Gastroesophageal sphincter (tissue), 4 donors: Measurements from ENCODE around the gene ZNF264. TPM values are rescaled to one million over a fixed set of nuclear protein-coding genes. Genes with fewer than 3 reads are reported as not detected.
"Not testable (repeated sequence)": the region's sequence is repeated elsewhere in the genome, so short reads cannot be mapped to it uniquely, and the experiment has no call there.

Experiments
- ATAC-seq: fragments of 150-250 bp; one replicate; pipeline ENCODE4 v1.9.1; 2016; ENCODE audit warnings: mild to moderate bottlenecking, moderate library complexity
- H3K27ac ChIP-seq, 4 donors: fragments of 200-600 bp; sonication (generic) in 3 of 4; 1 replicate in 3 of 4; 2 replicates in 1 of 4; pipeline ENCODE4 v1.5.1; 2016 to 2019
- H3K27me3 ChIP-seq: fragments of 200-600 bp; sonication (generic); one replicate; pipeline ENCODE4 v1.5.1; 2019
- H3K36me3 ChIP-seq, 2 donors: fragments of 200-600 bp; sonication (generic); one replicate each; pipeline ENCODE4 v1.5.1; 2019; ENCODE audit warnings: control low read depth in 1 of 2
- H3K4me1 ChIP-seq, 3 donors: fragments of 200-600 bp; sonication (generic); 1 replicate in 2 of 3; 2 replicates in 1 of 3; pipeline ENCODE4 v1.5.1; 2016 to 2019; ENCODE audit warnings: control low read depth in 2 of 3
- H3K4me3 ChIP-seq, 2 donors: fragments of 200-600 bp; sonication (generic); one replicate each; pipeline ENCODE4 v1.5.1; 2019; ENCODE audit warnings: mild to moderate bottlenecking in 1 of 2, moderate library complexity in 1 of 2
- H3K9me3 ChIP-seq, 3 donors: fragments of 200-600 bp; sonication (generic); one replicate each; pipeline ENCODE4 v1.5.1; 2017 to 2019; ENCODE audit warnings: control low read depth in 2 of 3
- EP300 ChIP-seq: sonication (generic); formaldehyde crosslinking; IDR thresholded peaks from one replicate; pipeline ENCODE4 v1.6.1; 2017; ENCODE audit warnings: antibody characterized with exemption, mild to moderate bottlenecking
- POLR2A ChIP-seq, 2 donors: fragments of 450-650 bp; IDR thresholded peaks; one replicate each; pipeline ENCODE4 v1.6.1; 2017; ENCODE audit warnings: antibody characterized with exemption in 2 of 2, mild to moderate bottlenecking in 2 of 2, moderate library complexity in 1 of 2
- POLR2AphosphoS5 ChIP-seq: sonication (generic); formaldehyde crosslinking; IDR thresholded peaks from one replicate; pipeline ENCODE4 v1.6.1; 2017; ENCODE audit warnings: antibody characterized with exemption
- WGBS, 2 donors: methylation state at CpG; one replicate each; pipeline ENCODE4 v1.1.5; 2018; ENCODE audit warnings: low coverage in 1 of 2; 5-methylcytosine and 5-hydroxymethylcytosine counted together
- total RNA-seq, 4 donors: library from RNA; depleted of rRNA; stranded (reverse); fragments of >200 nt; gene quantifications; one replicate each; pipeline ENCODE4 v1.1.0, GENCODE V29; 2016
- TF ChIP-seq, protein P1 (sequence below), 4 experiments: fragments of 200-600 bp in 2 of 4; fragments of 450-650 bp in 2 of 4; sonication (generic) in 1 of 4; IDR thresholded peaks; one replicate each; pipeline ENCODE4 v1.5.1; 2017 to 2019; ENCODE audit warnings: antibody characterized with exemption in 4 of 4, mild to moderate bottlenecking in 2 of 4, moderate library complexity in 2 of 4

The ZNF264 gene
- total RNA-seq, 4 donors from 2014 or later, result 37.2 to 61.3 (median 41.5) TPM

DNA sequence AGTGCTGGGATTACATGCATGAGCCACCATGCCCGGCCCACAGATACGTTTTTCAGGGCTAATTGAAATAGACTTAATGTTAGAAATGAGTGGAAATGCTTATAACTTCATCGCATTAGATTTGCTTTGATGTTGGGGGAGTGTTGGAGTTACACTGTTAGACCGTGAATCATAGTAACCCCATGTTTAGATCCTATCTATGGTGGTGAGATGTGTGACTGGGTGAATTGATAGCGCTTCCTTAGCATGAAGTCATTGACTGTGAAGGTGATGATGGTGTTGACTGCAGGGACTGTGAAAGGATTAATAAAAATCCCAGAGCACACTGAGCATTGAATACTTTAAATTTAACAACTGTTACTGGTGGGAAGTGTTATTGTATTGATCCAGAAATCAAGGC, 1.7 kb downstream of the ZNF264 start:
- H3K27me3 ChIP-seq, result no peaks in the 10 kb centered on the region
- no peaks in the 10 kb centered on the region for H3K9me3 ChIP-seq
- peaks cover 0 to 29% (median 13%) of the 10 kb centered on the region in 3 donors for H3K4me1 ChIP-seq
- WGBS, 2 donors, result 86 to 90% methylated on average over 4 of the region's 5 CpGs
- peak overlapping the region in 1 of 2 donors; percentile 65 for H3K4me3 ChIP-seq
- TF ChIP-seq POLR2A (IDR thresholded peaks at IDR 0.05), result no peak
- no peak for ATAC-seq
- no peak overlapping the region for H3K27ac ChIP-seq
- peaks cover 0 to 53% of the 10 kb centered on the region in 2 donors for H3K36me3 ChIP-seq

DNA sequence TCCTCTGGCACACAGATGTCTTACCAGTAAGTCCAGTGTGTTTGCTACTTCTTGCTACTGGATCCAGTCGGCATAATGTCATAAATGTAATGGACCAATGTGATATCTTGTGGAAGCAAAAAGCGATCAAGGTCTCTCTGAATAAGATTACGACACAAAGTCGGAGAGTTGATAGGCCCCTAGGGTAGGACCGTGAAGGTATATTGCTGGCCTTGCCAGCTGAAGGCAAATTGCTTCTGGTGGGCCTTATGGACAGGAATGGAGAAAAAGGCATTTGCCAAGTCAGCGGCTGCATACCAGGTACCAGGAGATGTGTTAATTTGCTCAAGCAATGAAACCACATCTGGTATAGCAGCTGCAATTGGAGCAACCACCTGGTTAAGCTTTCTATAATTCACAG, 6.6 kb downstream of the ZNF264 start:
- 95 to 96% methylated on average over 4 to 6 of the region's 6 CpGs for WGBS, 2 donors
- not testable (repeated sequence) for H3K27me3 ChIP-seq, H3K9me3 ChIP-seq, H3K27ac ChIP-seq, H3K4me3 ChIP-seq, ATAC-seq
- H3K36me3 ChIP-seq, result peaks cover 0 to 100% of the 10 kb centered on the region in 2 donors
- peaks cover 0 to 29% (median 6%) of the 10 kb centered on the region in 3 donors for H3K4me1 ChIP-seq

DNA sequence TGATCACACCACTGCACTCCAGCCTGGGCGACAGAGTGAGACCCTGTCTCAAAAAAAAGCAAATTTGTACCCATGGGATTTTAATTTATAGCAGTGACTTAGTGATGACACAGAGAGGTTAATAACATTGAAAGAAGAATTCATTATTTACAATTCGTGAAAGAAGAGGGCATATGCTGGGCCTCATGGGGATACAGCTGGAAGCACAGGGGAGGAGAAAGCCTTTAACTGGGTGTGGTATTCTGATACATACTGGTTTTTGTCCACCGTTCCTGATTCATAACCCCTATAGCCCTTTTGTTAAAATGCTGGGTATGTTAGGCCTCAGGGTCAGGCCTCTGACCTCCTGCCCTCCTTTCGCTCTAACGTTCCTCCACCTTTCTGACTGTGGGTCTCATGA, 10.9 kb downstream of the ZNF264 start:
- peaks cover 0 to 24% (median 0%) of the 10 kb centered on the region in 3 donors for H3K4me1 ChIP-seq
- TF ChIP-seq, protein P1, sequence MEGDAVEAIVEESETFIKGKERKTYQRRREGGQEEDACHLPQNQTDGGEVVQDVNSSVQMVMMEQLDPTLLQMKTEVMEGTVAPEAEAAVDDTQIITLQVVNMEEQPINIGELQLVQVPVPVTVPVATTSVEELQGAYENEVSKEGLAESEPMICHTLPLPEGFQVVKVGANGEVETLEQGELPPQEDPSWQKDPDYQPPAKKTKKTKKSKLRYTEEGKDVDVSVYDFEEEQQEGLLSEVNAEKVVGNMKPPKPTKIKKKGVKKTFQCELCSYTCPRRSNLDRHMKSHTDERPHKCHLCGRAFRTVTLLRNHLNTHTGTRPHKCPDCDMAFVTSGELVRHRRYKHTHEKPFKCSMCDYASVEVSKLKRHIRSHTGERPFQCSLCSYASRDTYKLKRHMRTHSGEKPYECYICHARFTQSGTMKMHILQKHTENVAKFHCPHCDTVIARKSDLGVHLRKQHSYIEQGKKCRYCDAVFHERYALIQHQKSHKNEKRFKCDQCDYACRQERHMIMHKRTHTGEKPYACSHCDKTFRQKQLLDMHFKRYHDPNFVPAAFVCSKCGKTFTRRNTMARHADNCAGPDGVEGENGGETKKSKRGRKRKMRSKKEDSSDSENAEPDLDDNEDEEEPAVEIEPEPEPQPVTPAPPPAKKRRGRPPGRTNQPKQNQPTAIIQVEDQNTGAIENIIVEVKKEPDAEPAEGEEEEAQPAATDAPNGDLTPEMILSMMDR (IDR thresholded peaks at IDR 0.05), result no peak
- peaks cover 0 to 6% (median 0%) of the 10 kb centered on the region in 3 donors for H3K9me3 ChIP-seq
- no peak overlapping the region for H3K27ac ChIP-seq
- H3K27me3 ChIP-seq, result no peaks in the 10 kb centered on the region
- H3K4me3 ChIP-seq, result no peak overlapping the region
- 68 to 76% methylated on average over 3 to 5 of the region's 5 CpGs for WGBS, 2 donors
- peaks cover 0 to 97% of the 10 kb centered on the region in 2 donors for H3K36me3 ChIP-seq
- no peak for ATAC-seq

DNA sequence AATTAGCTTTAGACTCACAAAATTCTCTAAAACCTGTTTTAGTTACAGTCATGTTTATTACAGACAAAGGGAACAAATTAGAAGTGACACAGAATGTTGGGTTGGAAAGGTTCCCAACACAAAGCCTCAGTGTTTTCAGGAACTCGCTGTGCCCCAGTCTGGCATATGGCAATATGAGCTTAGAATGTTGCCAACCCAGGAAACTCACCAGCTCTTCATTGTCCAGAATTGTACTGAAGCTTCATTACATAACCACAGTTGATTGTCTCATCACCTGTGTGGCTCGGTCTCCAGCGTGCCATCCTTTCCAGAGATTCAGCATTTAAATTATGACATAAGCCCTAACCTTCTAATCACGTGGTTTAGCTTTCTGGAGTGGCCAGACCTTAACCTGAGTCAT, 19.1 kb downstream of the ZNF264 start:
- H3K27me3 ChIP-seq, result no peaks in the 10 kb centered on the region
- ATAC-seq, result no peak
- peaks cover 0 to 31% (median 0%) of the 10 kb centered on the region in 3 donors for H3K9me3 ChIP-seq
- peaks cover 4 to 87% of the 10 kb centered on the region in 2 donors for H3K36me3 ChIP-seq
- no peak overlapping the region for H3K4me3 ChIP-seq
- TF ChIP-seq, protein P1 (IDR thresholded peaks at IDR 0.05), result no peak
- no peak for TF ChIP-seq POLR2A (IDR thresholded peaks at IDR 0.05)
- no peak for TF ChIP-seq POLR2AphosphoS5
- no peak for TF ChIP-seq EP300
- H3K4me1 ChIP-seq, result no peaks in the 10 kb centered on the region
- no peak overlapping the region for H3K27ac ChIP-seq
- 89 to 90% methylated on average over 3 to 4 of the region's 4 CpGs for WGBS, 2 donors

DNA sequence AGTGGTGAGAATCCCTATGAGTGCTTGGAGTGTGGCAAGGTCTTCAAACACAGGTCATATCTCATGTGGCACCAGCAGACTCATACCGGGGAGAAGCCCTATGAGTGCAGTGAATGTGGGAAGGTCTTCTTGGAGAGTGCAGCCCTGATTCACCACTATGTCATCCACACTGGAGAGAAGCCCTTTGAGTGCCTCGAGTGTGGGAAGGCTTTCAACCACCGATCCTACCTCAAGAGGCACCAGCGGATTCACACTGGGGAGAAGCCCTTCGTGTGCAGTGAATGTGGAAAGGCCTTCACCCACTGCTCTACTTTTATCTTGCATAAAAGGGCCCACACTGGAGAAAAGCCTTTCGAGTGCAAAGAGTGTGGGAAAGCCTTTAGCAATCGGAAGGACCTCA, 20.8 kb downstream of the ZNF264 start:
- no peak for ATAC-seq
- Histone ChIP-seq H3K9me3 (peaks cover 0 to 31% (median 0%) of the 10 kb centered on the region in 3 donors), H3K4me3 (no peak overlapping the region), H3K27me3 (no peaks in the 10 kb centered on the region), H3K4me1 (no peaks in the 10 kb centered on the region), H3K27ac (no peak overlapping the region), H3K36me3 (peaks cover 4 to 86% of the 10 kb centered on the region in 2 donors)
- 92% methylated on average over 2 of the region's 7 CpGs; no CpG with 5 or more reads in 1 of the 2 donors for WGBS, 2 donors
- TF ChIP-seq EP300 (no peak), POLR2AphosphoS5 (no peak), POLR2A (IDR thresholded peaks at IDR 0.05) (no peak)
- TF ChIP-seq, protein P1 (IDR thresholded peaks at IDR 0.05), result no peak

DNA sequence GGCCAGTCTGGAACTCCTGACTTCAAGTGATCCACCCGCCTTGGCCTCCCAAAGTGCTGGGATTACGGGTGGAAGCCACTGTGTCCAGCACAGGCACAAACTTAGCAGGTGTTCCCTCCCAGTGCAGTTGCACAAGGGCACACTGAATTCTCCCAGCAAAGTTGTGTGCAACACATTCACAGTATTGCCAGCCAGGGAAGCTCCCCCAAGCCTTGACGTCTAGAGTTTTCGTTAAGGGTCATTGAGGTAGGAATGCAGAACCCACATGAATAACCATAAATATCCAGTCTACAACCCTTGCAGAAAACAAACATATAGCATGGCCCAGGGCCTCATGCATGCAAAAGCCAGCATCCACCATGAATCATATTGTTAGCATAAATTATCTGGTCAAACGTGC, 36.2 kb downstream of the ZNF264 start:
- H3K27me3 ChIP-seq, result no peaks in the 10 kb centered on the region
- H3K36me3 ChIP-seq, result peaks cover 0 to 4% of the 10 kb centered on the region in 2 donors
- H3K9me3 ChIP-seq, result no peaks in the 10 kb centered on the region
- TF ChIP-seq, protein P1 (IDR thresholded peaks at IDR 0.05), result no peak
- TF ChIP-seq POLR2A (IDR thresholded peaks at IDR 0.05), result no peak
- TF ChIP-seq EP300, result no peak
- TF ChIP-seq POLR2AphosphoS5, result no peak
- no peak for ATAC-seq
- no peaks in the 10 kb centered on the region for H3K4me1 ChIP-seq
- 57 to 69% methylated on average over 1 of the region's 5 CpGs for WGBS, 2 donors
- H3K27ac ChIP-seq, result no peak overlapping the region
- no peak overlapping the region for H3K4me3 ChIP-seq
